GM19099 (cell line): ENCODE measurements around the gene RAB23.

Experiments
- POLR2A ChIP-seq: IDR thresholded peaks from 3 replicates; pipeline ENCODE4 v1.6.1; 2011; ENCODE audit warnings: low read depth; ENCODE audit not compliant: insufficient read length; ENCODE audit errors: extremely low read depth

Gene RAB23

DNA sequence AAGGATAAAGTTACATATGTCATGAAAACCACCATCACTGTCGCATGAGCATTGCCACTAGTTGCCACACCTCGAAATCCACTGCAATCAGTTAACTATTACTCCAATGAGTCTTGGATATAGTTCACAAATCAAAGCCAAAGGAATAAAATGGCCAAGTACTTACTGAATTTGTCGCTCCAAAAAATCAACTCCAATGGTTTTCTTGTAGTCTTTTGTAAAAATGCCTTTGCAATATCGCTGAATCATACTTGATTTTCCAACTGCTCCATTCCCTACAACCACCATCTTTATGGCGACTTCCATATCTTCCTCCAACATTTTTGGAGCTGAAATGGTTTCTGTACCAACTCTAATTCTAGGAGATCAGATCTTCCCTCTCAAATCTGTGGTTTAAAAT lies 12.0 kb downstream of the RAB23 start:
- TF ChIP-seq POLR2A: no peak

DNA sequence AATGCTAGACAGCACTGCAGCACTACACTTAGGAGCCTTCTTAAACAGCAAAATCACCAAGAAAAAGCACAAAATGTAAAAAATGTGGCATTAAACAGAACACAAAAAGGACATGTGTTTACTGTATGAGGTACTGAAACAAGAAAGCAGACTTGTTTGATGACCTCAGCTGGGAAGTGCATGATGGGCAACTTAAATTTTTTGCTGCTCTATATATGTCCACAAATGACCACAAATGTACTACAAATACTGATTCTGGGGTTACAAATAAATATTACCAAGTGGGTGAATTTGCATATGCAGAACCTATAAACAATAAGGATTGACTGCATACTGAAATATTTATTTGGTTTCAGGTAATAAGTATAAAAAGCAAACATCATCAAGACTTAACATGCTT lies 13.1 kb downstream of the RAB23 start:
- TF ChIP-seq POLR2A: no peak

DNA sequence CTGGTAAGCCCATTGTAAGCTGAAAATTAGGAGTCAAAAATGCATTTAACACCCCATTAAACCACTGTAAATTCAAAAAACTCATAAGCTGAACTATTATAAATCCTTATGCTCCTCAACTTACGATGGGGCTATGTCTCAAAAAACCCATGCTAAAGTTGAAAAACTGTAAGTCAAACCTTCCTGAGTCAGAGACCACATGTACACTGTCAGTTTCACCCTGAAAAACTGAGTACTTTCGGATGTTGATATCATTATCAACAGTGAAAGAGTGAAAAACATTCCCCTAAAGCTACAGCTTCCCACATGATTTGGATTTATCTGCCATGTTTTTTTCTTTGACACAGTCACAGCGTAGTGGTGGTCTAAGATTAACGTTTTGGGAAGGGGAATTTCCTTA lies 14.2 kb downstream of the RAB23 start:
- no peak for TF ChIP-seq POLR2A

DNA sequence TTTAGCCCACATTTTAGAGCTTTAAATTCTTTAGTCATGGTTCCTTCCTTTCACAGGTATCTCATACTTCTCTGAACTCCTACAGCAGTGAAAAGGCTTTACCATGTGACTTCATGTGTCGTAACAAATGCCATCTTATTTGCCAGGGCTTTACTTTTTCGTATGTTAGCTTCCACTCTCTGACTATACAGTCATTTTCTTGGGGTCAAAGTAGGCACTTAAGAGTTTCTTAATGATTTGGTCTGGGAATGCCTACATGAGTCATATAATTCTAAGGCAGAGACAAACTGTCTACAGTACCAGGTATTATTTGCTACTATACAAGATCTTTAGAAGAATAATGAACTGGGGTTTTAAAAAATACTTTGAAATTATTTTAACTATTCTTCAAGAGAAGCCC lies 15.0 kb downstream of the RAB23 start:
- TF ChIP-seq POLR2A: no peak

DNA sequence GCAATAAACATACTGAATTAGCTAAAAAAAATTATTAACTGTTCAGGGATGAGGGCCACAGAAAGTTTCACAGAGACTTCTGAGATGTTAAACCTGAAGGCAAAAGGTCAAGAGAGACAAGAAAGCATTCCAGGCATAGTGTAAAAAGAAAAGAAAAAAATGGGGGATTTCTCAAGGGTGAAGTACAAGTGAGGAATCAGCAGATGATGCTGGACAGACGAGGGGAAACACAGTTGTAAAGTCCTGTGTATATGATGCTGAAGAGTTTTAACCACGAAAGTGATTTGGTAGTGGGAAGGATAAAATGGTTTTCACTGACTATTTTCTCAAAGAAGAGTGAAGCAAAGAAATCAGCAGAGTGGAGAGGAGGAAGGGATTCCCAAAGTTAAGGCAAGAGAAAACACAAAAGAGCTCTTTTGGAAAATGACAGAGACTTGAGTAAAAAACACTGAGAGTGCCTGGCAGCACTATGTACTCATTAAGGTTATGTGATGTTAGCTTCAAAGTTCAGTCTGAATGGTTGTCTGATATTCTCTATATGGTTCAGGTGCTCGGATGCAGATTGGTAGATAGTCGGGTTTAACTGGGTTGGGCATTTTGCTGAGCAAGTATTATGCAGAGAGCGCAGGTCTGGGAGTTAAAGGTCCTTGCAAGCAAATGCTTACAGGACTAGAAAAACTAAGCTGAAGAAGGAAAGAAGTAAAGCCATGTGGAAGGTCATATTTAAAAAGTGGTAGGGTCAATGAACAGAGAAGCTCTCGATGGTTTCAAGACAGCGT lies 16.4 kb downstream of the RAB23 start:
- TF ChIP-seq POLR2A: no peak

DNA sequence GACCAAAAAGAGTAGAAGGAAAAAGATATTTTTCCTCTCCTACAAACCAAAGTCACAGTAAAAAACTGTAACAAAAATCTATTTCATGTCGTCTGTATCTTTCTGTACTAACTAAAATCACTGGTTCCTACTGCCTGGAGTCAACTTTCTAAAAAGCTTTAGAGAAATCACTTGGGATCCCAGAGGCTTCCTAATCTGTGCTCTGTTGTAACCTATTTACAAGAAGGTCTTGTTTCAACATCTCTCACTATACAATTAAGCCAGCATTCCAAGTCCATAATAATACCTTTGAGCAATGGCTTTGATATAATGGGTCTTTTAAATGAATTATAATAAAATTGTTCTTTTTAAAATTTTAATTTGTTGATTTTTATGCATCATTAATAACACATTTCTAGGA lies 20.4 kb downstream of the RAB23 start:
- no peak for TF ChIP-seq POLR2A

DNA sequence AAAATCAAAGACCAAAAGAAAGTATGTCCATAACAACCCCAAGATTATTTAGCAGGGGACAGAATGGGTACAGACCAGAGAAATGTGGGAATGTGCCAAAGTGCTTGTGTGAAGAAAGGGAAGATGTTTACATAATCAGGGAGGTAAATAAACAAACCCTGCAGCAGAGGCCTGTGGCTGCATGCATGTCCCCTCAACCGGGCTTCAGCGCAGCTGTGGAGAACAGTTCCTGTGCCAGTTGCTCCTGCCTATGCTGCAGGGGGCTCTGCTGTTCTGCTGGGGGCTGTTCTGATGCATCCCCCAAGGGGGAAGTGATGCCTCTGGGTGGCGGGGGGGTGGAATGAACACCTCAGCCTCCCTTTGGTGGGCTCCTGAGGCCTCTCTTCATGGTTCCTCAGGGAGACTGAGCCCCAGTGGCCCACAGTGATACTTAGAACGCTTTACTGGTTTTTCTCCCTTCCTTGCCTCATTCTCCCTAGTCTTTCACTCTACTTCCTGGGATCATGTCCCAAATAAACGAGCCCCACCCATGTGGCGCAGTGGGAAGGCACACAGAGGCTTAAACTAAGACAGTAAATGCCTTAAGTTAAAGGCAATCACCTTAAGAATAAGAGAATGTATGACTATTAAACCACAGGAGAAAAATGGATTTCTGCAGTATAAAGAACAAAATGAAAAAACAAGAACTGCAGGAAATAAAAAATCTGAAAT lies 23.0 kb downstream of the RAB23 start:
- no peak for TF ChIP-seq POLR2A

GRCh38 chr6:57195457-57195856 lies 26.6 kb downstream of the RAB23 start:
- no peak for TF ChIP-seq POLR2A

DNA sequence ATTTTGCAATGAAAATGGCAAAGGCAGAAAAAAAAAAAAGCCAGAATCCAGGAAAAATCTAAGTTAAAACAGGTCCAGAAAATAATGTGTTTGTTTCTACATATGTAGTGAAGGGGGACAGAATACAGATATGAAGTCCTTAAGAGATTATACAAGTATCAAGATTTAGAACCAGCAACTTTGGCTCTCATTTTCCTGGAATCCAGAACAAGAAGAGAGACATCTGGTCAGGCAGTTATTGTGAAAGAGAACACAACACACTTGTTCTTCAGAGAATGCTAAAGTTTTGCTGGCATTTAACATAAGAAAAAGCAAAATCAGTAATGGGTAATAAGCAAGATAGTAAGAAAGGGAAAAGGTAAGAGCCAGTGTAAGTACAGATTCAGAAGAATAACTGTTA lies 28.9 kb downstream of the RAB23 start:
- TF ChIP-seq POLR2A: no peak

DNA sequence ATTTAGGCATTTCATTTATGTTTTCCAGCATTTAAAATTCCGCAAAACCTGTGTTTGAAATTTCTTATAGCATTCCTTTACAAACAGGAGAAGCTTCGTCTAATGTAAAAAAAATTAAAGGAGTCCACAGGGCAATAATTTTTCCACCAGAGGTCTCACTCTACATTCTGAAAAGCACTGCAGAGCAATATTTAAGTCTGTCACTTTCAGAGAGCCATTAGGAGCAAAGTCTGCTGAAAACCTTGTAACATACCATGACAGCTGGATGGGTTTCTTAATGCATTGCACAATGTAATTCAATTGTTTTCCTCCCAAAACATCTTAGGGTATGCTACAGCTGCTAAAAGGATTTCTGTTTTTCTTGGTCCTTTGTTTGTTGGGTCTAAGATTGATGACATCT lies 32.0 kb downstream of the RAB23 start:
- no peak for TF ChIP-seq POLR2A

DNA sequence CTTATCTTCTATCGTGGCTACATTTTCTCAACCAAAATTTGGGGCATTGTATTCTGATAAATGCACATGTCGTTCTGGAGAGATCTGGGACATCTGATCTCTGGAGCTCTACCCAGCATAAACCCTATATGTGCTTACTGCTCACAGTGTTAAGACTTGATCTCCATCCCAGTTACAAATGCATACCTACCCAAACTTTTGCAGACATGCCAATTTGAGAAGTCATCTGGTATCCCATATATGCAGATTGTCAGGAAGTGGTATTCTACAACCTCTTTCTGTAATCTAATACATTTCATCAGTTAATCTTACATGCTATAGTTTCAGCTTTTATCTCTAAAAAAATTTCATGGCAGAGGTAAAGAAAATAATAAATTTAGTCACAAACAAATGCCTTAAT lies 38.8 kb downstream of the RAB23 start:
- no peak for TF ChIP-seq POLR2A

DNA sequence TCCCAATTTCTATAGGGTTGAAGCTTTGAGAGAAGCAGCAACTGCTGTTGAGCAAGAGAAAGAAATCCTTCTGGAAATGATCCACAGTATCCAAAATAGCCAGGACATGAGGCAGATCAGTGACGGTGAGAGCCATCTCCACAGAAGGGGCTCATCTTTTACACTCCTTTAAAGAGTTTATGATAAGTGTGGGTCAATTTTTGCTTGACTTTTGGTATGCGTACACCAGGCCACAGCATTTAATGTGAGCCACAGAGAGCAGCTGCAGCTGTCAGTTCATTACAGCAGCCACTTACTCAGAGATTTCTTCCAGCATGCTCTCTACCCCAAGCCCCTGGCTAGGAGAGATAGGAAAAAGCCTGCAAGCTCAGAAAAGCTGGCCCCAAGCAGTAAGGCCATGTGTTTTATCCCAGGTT lies 40.1 kb downstream of the RAB23 start:
- TF ChIP-seq POLR2A: no peak

- TF ChIP-seq POLR2A: no peak
These were observed 41.5 kb downstream of the RAB23 start for GRCh38 chr6:57180596-57180995.

DNA sequence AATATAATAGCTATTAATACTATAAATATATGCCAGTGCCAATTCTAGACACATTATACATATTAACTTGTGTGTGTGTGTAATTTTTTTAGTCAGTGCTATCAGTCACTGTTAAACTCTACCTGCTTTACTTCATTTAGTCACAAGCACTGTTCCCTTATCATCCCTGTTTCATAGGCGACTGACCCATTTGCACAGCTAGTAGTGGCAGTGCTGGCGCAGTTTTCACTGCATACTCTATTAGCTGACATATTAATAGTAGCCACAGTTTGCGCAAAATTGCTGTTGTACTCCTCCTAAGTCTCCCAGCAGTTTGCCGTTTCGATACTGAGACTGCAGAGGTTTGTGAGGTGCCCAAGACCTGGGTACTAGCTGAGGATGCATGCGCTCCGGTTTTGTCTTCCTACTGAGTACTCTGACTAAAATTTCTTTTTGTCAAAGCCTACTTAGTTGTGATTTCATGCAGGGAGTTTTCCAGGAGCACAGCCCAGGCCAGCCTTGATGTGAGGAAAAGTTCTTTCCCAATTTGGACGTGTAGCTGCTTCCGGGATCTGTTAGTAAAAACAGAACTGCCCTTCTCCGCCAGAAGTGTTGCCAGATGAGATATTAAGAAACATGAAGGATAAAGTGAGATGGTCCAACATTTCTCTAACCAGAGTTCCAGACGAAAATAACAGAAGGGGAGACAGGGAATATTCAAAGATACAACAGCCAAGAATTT lies 44.4 kb downstream of the RAB23 start:
- TF ChIP-seq POLR2A: no peak

DNA sequence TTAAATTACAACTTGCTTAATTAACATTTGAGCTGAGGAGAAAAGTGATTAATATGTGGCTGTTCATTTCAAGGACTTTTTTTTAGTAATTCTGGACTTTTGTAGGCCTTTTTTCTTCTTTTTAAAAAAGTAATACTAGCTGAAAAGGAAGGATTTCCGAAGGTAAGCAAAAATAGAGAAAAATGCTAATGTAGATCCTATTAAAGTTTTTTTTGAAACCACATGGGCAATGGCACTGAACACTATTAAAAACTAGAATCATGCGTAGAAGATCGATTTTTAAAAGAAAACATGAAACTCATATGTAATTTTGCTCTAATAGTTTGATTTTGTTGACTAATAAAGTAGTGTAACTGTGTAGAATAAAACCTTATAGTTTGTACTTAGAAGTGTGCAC lies 47.6 kb downstream of the RAB23 start:
- TF ChIP-seq POLR2A: no peak
